T1000 (cell line): Measurements from ENCODE around the gene HSPG2.
"Not testable (repeated sequence)": the region's sequence is repeated elsewhere in the genome, so short reads cannot be mapped to it uniquely, and the experiment has no call there.

Experiments
- DNase-seq: peaks from one replicate; lab custom pipeline; 2025; ENCODE audit warnings: mixed read lengths; lab: John Stamatoyannopoulos, UW

Gene HSPG2

DNA sequence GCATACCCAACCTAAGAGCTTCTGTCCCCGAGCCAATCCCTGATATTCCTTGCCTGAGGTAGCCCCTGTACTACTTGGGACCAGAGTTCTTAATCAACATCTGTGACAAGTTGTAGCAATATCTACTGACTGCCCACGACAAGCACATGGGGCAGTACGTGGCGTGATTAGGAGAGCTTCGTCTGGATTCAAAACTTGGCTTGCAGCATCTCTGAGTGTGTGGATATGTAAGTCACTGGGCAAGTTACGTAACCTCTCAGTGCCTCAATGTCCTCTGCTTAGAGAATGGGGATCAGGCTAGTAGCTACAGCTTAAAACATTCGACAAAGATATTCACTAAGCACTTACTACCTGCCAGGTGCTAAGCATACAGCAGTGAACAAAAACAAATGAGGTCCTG is 5.0 kb downstream of the HSPG2 start:
- no peak for DNase-seq

DNA sequence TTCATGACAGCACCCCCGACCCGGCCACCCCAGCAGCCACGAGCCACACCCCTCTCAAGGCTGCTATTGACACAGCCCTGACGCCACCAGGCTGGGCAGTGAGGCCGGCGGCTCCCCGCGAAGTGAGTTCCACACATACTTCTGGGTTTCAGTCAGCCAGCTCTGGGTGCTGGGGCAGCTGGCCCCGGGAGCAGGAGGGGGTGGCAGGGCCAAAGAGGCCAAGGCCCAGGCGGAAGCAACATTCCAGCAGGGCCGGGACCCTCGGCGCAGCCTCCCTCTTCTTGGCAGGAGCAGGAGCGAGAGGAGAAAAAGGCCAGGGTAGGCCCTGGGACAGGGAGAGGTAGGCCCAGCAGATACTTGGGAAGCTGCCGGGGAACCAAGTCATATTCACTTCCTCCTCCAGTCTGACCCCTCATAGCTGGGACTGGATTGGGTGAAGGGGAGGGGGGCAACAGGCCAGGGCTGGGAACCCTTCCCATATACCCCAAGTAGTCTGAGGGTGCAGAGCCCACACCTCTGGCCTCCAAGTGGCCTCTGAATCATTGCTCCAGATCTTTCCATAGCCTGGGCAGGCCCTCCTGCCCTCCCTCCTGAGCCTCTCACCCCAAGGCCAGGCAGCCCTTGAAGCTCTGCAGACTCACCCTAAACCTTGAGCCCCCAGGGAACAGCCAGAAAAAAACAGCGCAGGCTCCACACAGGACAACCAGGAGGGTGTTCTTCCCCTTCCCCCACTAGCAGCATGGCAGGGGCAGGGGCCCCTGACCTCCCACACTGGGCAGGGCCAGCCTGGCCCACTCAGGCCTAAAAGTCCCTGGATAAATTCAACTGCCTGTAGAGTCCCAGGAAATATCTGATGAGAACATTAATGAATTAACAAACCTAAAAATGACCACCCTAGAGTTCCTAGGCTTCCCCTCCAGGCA is 5.7 kb downstream of the HSPG2 start:
- peak; percentile 67 for DNase-seq

DNA sequence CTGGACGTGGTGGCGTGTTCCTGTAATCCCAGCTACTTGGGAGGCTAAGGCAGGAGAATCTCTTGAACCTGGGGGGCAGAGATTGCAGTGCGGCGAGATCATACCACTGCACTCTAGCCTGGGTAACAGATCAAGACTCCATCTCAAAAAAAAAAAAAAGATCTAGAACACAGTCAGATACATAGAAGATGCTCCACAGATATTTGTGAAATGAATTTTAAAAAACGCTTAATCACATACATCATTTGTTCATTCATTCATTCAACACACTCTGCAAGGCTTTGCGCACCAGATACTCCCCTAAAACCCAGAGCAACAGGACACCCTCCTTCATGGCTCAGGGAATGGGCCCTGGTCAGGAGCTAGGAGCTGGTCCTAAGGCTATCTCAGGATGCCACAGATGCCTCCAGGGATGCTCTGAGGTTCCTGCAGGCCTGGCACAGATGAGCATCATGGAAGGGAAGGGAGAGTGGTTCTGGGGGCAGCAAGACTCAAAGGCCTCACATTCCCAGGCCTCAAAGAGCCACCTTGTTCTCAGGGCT is 6.4 kb downstream of the HSPG2 start:
- DNase-seq: no peak

DNA sequence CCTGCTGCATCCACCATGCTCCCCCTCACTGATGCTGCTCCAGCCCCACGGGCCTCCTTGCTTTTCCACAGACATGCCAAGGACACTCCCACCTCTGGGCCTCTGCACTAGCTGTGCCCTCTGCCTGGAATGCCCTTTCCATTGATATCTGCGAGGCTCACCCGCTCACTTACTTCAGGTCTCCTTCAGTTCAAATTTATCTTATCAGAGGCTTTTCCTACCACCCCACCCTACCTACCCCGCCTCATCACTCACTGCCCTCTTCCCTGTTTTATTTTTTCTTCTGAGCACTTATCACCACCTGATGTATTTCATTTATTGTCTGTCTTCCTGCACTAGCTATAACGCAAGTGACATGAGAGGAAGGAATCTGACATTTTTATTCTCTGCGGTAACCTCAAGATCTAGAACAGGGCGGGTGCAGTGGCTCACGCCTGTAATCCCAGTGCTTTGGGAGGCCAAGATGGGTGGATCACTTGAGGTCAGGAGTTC is 7.0 kb downstream of the HSPG2 start:
- no peak for DNase-seq

DNA sequence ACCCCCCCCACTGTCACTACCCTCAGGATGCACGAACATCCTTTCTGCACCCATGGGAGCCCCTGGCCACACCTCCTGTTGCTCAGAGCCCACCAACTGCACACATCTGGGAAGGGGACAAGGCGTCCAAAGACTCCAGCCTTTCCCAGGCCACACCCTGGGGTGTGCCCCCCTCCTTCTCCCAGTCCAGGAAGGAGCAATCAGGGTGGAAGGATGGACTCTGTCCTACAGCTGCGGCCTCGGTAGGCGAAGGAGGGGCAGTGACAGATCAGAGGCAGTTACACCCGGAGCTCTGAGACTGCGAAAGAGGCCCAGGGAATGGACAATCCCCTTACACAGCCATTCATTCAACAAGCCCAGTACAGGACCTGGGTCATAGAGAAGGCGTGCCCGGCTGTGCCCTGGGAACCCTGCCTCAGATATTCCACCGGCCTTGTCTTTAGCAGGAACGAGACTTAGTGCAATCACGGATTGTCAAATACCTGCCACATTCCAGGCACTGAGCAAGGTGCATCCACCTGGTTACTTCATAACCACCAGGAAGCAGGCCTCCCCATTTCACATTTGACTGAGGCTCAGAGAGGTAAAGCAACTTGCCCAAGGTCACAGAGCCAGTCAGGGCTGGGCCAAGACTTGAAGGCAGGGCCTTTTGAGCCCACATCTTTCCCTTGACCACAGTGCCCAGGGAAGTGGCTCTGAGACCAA is 9.4 kb downstream of the HSPG2 start:
- DNase-seq: no peak

DNA sequence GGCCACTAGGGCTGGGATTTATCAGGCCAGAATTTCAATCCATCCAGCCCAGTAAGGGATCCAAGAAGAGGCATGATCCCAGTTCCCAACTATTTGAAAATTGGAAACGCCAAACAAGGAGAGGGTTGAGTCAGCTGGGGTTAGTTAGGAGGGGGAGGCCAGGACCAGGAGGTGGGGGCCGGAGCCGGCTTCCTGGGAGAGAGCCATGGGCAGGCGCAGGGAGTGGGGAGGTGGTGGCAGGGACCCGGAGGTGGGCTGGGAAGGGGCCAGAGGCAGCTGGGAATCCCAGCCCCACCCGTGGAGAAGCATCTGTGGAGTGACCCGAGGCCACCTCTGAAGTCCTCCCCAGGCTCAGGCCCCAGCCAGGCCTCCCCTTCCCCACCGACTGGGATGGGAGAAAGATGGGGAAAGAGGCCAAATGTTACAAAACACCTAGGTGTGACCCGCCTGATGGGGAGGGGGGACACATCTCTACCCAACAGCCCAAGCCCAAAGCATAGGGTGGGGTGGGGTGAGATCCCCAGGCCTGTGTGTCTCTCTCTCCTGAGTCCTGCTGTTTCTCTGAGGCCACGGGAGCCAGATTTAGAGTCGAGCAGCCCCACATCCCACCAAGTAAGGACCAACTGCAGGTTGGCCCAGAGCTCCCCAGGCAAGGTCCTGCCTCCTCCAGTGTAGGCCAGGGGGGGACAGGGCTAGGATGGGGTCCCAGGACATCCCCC is 10.1 kb downstream of the HSPG2 start:
- no peak for DNase-seq

DNA sequence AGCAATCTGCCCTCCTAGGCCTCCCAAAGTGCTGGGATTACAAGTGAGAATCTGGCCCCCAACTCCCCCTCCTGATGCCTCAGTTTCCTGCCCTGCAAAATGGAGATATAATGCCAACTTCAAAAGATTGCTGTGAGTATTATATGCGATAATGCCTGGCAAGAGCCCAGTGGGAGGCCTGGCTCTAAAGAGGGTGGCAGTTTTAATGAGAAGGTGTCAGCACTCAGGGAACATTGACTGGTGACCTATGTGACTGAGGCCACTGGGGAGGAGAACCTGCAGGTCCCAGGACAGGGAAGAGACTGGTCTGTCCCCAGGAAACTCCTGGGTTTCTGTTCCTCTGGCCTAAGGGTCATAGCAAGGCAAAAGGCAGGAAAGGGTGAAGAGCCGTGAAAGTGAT is 11.0 kb downstream of the HSPG2 start:
- no peak for DNase-seq

DNA sequence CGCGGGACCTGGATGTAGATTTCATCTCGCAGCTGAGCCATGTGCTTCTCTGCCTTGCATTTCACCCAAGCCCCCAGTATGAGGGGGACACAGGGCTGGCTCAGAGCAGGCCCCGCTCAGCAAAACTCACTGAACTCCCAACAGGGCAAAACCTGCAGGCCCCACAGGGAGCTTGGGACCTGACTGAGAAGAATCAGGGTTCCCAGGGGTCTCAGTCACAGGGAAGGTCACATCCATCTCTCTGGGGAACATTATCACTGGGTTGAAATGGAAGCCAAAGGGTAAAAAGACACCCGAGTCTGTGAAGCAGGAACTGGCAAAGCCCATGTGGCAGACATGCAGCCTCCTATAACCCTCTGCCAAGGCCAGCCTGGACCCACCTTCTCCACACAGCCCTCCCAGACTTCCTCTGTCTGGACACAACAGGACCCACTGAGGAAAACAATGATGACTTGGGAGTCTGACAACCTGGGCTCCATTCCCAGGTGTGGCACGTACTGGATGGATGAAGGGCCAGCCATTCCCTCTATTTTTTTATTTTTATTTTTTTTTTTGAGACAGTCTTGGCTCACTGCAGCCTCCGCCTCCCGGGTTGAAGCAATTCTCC is 11.7 kb downstream of the HSPG2 start:
- no peak for DNase-seq

DNA sequence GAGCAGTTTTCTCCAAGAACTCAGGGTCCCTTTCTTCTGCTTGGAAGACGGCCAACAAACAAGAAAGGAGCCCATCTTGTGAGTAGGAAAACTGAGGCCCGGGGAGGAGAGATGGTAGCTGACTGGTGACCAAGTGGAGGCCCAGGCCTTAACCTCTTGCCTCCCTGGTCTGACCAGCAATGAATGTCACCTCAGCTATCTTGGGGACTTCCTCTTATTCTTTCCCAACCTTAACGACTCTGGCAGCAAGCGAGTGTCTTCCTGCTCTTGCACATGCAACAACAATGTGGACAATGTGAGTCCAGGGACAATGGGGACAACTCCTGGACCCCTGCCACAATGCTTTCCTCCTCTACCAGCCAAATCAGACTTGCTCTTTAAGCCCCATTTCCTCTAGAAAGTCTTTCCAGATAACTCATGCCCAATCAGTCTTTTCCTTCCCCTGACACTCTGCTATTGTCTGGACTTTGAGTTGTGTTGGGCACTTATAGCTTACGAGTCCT is 12.6 kb downstream of the HSPG2 start:
- no peak for DNase-seq

DNA sequence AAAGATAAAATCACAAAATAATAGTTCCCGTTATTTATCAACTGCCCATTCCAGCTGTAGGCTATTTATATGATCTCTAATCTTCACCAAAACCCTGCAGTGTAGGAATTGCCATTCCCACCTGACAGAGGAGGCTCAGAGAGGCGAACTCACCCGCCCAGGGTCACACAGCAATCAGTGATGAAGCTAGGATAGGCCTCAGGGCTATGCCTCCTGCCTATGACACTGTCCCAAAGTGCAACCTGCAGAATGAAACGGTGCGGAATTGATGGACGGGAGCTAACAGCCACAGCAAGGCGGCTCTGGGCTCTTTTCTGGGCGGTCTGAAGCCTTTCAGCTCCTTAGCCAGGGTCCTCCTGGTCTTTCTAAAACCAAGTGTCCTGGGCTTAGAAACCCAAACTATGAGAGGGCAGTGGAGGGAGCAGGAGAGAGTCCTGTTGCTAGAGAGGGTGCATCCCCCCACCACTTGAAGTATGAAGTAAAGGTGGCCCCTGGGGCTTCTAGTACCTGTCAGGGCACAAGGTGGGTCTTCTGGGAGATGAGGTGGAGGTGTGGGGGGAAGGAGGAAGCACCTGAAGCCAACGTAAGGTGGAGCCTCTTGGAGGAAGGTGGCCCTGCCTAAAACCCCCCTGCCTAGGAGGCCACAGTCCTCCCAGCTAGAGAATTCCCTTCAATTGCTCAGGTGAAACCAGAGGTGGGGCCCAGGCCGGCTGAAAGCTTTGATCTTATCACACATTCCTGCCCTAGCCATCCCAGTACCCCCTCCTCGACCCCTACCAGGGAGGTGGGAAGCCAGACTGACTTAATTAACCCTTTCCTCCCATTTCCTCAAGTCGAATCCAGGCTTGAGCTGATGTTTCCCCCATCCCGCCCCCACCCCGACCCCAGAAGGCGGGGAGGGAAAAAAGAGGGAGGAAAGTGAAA is 14.8 kb downstream of the HSPG2 start:
- no peak for DNase-seq

DNA sequence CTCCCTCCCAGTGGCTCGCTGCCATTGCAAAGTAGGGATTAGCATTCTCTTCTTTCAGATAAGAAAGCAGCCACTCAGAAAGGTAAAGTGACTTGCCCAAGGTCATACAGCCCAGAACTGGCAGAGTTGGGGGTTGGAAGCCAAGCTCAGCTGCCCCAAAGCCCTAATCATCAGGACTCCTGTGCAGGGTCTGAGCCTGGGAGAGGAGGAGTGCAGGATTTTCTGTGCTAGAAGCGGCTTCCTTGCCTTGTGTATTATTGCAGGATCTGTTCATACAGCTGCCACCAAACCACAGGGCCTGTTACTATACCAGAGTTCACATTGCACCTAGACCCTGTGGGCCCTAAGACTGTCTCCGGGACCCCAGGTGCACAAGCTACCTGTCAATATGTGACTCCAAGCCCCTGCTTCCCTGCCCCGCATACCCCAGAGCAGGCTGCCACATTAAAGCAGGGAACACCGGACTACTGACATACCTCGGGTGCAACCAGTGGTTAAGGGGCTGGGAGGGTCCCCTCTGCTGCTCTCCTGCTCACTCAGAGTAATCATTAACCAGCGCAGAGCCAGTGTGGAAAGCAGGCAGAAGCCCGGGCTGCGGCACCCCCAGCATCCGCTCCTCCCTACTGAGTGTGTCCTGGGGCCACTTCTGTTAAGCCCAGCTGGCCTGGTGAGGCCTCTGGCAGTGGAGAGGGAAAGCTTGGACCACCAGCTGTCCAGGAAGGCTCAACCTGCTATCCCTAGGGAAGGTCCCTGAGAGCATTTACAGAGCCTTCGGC is 15.8 kb downstream of the HSPG2 start:
- DNase-seq: no peak

DNA sequence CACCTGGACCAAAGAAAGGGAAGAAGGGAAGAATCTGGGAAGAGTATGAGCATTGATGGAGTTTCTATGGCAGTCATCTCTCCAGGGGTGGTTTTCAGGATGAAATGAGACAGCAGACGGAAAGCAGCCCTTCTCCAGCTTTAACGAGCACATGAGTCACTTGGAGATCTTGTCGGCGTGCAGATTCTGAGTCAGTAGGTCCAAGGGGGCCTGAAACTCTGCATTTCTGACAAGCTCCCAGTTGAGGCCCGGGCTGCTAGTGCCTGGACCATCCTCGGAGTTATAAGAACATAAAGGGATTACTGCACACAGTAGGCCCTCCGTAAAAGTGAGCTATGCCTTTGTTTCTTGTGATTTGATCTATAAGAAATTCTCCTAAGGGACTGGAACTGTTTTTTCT is 17.6 kb downstream of the HSPG2 start:
- DNase-seq: peak; percentile 22

DNA sequence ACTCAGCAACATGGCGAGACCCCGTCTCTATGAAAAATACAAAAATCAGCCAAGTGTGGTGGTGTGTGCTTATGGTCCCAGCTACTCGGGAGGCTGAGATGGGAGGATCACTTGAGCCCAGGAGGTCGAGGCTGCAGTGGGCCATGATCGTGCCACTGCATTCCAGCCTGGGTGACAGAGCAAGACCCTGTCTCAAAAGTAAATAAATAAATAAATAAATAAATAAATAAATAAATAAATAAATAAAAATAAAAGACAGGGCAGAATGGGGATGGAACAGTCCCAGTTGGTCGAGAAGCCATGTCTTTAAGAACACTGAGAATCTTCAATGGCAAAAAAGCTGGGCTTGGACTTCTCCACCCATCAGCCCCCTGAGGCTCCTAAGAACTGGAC is 19.9 kb downstream of the HSPG2 start:
- DNase-seq: not testable (repeated sequence)

DNA sequence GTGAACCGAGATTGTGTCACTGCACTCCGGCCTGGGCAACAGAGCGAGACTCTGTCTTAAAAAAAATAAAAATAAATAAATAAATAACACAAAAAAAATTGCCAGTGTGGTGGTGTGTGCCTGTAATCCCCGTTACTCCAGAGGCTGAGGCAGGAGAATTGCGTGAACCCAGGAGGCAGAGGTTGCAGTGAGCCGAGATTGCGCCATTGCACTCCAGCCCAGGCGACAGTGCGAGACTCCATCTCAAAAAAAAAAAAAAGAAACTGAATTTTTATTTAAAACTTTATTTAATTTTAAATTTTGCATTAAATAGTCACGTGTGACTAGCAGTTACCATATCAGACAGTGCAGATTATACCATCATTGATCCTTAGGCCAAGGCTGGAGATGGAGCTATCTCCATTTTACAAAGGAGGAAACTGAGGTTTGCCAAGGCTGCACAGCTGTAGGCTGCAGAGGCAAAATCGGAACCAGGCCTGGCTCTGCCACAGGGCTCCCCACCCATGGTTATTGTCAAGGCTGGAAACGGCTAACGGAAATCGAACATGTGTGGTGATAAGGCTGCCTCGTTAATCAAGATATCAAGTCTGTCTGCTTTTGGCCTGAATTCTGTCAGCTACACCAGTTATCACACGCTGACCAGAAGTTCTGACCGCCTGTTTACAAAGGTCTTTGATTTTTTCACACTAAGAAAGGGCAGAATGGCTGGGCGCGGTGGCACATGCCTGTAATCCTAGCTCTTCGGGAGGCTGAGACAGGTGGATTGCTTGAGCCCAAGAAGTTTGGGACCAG is 20.5 kb downstream of the HSPG2 start:
- no peak for DNase-seq

DNA sequence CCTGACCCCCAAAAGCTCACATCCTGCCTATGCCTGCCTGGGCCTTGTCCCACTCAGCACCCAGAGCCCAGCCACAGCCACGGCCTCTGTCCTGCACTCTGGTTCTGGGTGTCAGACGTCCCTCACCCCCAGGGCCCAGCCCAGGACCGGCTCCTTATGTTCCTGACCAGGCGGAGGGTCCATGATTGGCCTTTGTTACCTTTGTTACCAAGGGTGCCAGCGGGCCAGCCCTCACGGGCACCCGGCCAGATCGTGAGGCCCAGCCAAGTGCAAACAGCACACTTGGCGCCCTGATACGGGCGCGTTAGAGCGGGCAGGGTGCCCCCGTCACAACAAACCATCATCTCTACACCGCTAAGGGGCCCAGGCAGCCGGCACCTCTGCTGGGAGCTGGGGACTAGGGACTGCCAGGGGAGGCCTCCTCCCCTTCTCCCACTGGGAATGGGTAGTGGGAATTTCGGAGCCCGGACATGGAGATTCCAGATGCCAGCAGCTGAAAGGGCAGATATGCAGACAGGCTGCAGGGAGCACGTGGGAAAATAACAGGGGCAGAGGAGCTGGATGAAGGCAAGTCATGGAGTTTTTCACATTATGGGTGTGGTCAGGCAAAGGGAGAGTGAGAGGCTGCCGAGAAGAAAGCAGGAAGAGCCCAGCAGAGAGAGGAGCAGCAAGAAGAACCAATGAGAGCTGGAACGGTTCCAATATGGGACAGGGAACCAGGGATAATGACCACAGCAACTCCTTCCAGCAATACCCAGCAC is 22.1 kb downstream of the HSPG2 start:
- no peak for DNase-seq

DNA sequence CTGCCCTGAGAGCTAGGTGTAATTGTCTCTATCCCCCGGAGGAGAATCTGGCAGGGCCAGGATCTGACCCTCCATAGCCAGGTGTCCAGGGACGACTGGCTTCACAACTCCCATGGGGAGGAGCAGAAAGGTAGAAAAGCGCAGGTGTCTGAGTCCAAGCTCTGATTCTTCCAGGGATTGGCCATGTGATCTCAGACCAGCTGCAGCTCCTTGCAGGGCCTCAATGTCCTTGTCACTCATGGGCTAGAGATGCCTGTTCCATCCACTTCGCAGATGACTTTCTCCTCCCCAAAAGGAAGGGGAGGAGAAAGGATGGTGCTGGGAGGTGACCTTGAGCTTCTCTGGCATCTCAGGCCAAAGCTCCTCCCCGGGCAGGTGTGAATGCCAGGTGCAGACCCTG is 22.7 kb downstream of the HSPG2 start:
- DNase-seq: no peak

DNA sequence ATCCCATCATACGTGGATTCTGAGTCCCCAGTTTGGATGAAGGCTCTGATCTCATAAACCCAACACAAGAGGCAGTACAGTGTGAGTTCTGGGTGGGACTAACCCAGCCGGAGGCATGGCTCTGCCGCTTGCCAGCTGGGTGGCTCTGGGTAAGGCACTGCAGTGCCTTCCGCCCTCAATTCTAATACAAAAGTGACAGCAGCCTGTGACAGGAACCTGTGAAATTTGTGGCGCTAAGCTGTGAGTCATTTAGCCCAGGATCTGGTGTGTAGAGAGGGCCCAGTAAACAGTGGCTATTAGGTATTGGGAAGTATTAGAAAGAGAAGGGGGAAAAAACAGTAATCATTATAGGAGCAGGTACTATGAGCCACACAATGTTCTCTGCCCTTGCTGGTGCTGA is 23.3 kb downstream of the HSPG2 start:
- DNase-seq: no peak

DNA sequence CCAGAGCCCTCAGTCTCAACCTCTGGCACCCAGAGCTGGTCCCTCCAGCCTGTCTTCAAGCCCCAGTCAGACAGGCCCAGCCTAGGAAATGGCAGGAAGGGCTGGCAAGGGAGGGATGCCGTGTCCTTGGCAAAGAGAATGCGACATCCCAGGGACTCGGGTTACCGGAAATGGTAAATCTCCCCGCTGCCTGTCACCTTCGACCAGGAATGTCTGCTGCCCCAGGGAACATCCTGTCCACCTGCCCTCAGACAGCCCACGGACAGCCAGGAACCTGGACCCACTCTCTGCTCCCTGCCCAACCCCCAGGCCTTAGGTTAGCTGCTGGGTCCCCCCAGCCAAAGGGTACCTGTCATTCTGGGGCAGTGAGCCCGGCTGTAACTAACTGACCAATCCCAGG is 23.9 kb downstream of the HSPG2 start:
- DNase-seq: no peak
